Mammary epithelial cell (primary cell): ENCODE measurements around the gene PLEKHG1.

ENCODE experiments used
- EZH2 ChIP-seq: IDR thresholded peaks from 2 replicates; pipeline ENCODE4 v1.6.1; 2012; ENCODE audit warnings: low read length, inconsistent platforms, borderline replicate concordance
- TF ChIP-seq, protein P1 (sequence below), 2 donors: IDR thresholded peaks in 1 of 2; conservative IDR thresholded peaks in 1 of 2; 2 replicates each; pipeline ENCODE4 v1.5.1; 2011 to 2012; ENCODE audit warnings: inconsistent platforms in 2 of 2, low read length in 2 of 2, mild to moderate bottlenecking in 2 of 2, control low read depth in 1 of 2, low read depth in 1 of 2; ENCODE audit not compliant: insufficient read depth in 1 of 2; ENCODE audit errors: extremely low read depth in 1 of 2

DNA sequence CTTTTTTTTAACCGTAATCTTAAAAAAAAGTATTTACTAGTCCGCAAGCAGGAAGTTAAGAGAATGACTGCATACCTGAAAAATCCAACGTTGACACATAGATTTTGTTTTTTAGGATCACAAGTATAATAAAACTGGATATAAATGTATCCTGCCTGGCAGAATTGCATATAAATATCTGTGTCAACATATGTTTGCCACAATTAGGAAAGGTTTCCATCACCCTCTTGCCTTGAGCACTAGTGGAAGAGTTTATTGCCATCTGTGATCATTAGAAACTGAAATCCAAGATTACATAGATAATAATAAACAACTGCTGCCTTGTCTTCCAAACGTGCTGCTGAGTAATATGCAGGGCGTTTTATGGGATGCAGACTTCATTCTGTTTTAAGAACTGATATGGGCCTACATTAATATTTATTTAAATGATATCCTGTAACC, 27.9 kb downstream of the PLEKHG1 start:
- TF ChIP-seq, protein P1, sequence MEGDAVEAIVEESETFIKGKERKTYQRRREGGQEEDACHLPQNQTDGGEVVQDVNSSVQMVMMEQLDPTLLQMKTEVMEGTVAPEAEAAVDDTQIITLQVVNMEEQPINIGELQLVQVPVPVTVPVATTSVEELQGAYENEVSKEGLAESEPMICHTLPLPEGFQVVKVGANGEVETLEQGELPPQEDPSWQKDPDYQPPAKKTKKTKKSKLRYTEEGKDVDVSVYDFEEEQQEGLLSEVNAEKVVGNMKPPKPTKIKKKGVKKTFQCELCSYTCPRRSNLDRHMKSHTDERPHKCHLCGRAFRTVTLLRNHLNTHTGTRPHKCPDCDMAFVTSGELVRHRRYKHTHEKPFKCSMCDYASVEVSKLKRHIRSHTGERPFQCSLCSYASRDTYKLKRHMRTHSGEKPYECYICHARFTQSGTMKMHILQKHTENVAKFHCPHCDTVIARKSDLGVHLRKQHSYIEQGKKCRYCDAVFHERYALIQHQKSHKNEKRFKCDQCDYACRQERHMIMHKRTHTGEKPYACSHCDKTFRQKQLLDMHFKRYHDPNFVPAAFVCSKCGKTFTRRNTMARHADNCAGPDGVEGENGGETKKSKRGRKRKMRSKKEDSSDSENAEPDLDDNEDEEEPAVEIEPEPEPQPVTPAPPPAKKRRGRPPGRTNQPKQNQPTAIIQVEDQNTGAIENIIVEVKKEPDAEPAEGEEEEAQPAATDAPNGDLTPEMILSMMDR (conservative IDR thresholded peaks at IDR 0.05 in 1 of 2, IDR thresholded peaks at IDR 0.05 in 1 of 2; ENCODE audit: extremely low read depth in 1 of 2, insufficient read depth in 1 of 2, low read depth in 1 of 2, low read length in 2 of 2) = no peak
- TF ChIP-seq EZH2 = no peak
